ENCODE measurements around the gene MEIOSIN.
"Not testable (repeated sequence)": the region's sequence is repeated elsewhere in the genome, so short reads cannot be mapped to it uniquely, and the experiment has no call there.

Gene MEIOSIN

GRCh38 chr19:45711851-45712698 is 21.2 kb upstream of the MEIOSIN start:
- Mint-ChIP-seq H3K27me3 (no peaks in the 10 kb centered on the region), H3K9me3 (no peaks in the 10 kb centered on the region), H3K27ac (ENCODE audit: low read depth) (no peak overlapping the region), H3K4me3 (no peak overlapping the region), H3K36me3 (ENCODE audit: insufficient read depth) (peaks cover 15% of the 10 kb centered on the region), H3K4me1 (peaks cover 25% of the 10 kb centered on the region)
- ATAC-seq (replicated peaks; ENCODE audit: extremely low read depth, poor library complexity, severe bottlenecking) (no peak), DNase-seq (ENCODE audit: low spot score in 2 of 2) (no peak)

DNA sequence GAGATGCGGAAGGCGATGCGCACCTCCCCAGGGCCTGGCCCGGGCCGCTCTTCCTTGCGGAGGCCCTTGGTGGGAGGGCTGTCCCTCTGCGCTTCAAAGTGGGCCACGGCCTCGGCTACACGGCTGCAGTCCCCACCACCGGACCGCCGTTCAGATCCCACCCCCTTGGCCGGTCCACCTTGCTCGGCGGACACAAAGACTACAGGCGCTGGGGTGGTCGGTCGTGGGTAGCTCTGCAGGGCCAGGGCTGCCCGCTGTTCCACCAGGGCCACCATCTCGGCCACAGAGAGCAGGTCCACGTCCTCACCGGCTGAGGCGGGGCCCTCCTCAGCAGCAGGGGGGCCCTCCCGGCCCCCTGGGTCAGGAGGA is 20.6 kb upstream of the MEIOSIN start:
- no peak overlapping the region for H3K27ac Mint-ChIP-seq (ENCODE audit: low read depth)
- no peak overlapping the region for H3K4me3 Mint-ChIP-seq
- DNase-seq (ENCODE audit: low spot score in 2 of 2), result no peak
- H3K27me3 Mint-ChIP-seq, result no peaks in the 10 kb centered on the region
- ATAC-seq (replicated peaks; ENCODE audit: extremely low read depth, poor library complexity, severe bottlenecking), result no peak
- H3K9me3 Mint-ChIP-seq, result no peaks in the 10 kb centered on the region
- peaks cover 19% of the 10 kb centered on the region for H3K36me3 Mint-ChIP-seq (ENCODE audit: insufficient read depth)
- peaks cover 30% of the 10 kb centered on the region for H3K4me1 Mint-ChIP-seq

GRCh38 chr19:45713141-45713540 is 20.1 kb upstream of the MEIOSIN start:
- ATAC-seq (replicated peaks; ENCODE audit: extremely low read depth, poor library complexity, severe bottlenecking) (no peak), DNase-seq (ENCODE audit: low spot score in 2 of 2) (no peak)
- Mint-ChIP-seq H3K27ac (ENCODE audit: low read depth) (no peak overlapping the region), H3K4me3 (no peak overlapping the region), H3K9me3 (no peaks in the 10 kb centered on the region), H3K4me1 (peaks cover 33% of the 10 kb centered on the region), H3K27me3 (no peaks in the 10 kb centered on the region), H3K36me3 (ENCODE audit: insufficient read depth) (peaks cover 19% of the 10 kb centered on the region)

- H3K9me3 Mint-ChIP-seq, result no peaks in the 10 kb centered on the region
- H3K27ac Mint-ChIP-seq (ENCODE audit: low read depth), result no peak overlapping the region
Observed at GRCh38 chr19:45715139-45715538, 18.1 kb upstream of the MEIOSIN start.

DNA sequence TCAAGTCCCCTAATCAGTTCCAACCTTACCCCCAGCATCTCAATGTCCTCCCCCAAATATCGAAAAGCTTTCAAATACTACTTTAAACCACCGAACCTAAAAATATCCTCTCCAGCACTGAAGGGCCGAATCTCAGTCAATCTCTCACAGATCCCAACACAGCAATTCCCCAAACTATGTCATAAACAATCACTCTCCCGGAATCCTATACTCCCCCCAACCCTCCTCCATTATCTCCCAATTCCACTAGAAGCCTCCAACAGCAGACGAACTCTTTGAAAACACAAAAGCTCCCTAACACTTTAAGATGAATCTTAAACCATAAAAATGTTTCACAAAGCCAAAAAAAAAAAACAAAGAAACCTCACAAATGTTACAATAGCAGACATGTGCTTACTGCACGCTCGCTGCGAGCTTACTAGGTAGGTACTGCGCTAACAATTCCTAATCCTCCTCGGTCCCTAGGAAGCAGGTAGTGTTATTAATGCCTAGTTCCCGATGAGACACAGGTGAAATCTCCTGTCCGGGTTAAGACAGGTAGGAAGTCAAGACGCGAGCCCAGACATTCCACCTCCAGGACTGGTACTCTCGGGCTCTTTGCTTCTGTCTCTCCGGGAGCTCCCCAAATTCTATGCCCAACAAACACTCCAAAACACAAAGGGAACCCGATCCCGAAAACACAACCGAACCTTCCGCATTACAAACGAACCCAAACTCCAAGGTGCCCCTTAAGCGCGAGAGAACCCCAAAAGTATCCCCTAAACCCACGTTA is 16.7 kb upstream of the MEIOSIN start:
- Mint-ChIP-seq H3K4me1 (peaks cover 30% of the 10 kb centered on the region), H3K36me3 (ENCODE audit: insufficient read depth) (peaks cover 12% of the 10 kb centered on the region), H3K9me3 (no peaks in the 10 kb centered on the region), H3K4me3 (peak overlapping the region; percentile 94), H3K27ac (ENCODE audit: low read depth) (peak overlapping the region; percentile 87), H3K27me3 (no peaks in the 10 kb centered on the region)
- DNase-seq (ENCODE audit: low spot score in 2 of 2), result no peak
- no peak for ATAC-seq (replicated peaks; ENCODE audit: extremely low read depth, poor library complexity, severe bottlenecking)

More at GRCh38 chr19:45715139-45715538, 18.1 kb upstream of the MEIOSIN start:
- Mint-ChIP-seq H3K27me3 (no peaks in the 10 kb centered on the region), H3K36me3 (ENCODE audit: insufficient read depth) (peaks cover 19% of the 10 kb centered on the region), H3K4me1 (peaks cover 40% of the 10 kb centered on the region), H3K4me3 (no peak overlapping the region)
- DNase-seq (ENCODE audit: low spot score in 2 of 2) (no peak), ATAC-seq (replicated peaks; ENCODE audit: extremely low read depth, poor library complexity, severe bottlenecking) (no peak)

GRCh38 chr19:45717131-45717982 is 15.9 kb upstream of the MEIOSIN start:
- Mint-ChIP-seq H3K27ac (ENCODE audit: low read depth) (peak overlapping the region; percentile 87), H3K4me3 (peak overlapping the region; percentile 94), H3K4me1 (peaks cover 30% of the 10 kb centered on the region), H3K36me3 (ENCODE audit: insufficient read depth) (peaks cover 17% of the 10 kb centered on the region), H3K27me3 (no peaks in the 10 kb centered on the region), H3K9me3 (no peaks in the 10 kb centered on the region)
- peak; percentile 98 for ATAC-seq (replicated peaks; ENCODE audit: extremely low read depth, poor library complexity, severe bottlenecking)
- peak; percentile 91 to 97 for DNase-seq (ENCODE audit: low spot score in 2 of 2)

DNA sequence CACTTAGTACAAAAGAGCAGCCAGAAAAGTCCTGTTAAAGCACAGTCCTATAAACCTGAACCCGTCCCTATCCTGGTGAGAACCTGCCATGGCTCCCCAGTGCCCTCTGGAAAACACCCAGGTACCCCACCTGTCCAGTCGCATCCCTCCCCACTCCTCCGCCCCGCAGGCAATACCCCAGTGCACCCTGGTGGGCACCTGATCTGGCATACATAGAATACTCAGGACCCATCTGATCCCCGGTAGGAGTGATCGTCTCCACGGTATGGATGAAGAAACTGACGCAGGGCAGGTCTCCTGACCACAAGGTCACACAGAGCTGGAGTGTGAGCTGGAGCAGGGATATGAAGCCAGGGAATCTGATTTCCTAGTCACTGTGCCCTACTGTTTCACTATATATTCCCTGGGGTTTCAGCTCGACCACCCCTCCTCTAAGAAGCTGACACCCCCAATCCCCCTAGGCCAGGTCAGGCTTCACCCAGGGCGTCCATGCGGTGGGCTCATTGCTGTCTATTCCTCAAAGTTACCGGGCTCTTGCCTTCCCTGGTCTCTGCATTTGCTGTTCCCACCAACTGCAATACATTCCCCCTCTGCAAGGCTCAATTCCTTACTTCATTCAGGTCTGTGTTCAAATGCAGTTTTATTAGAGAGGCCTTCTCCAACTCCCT is 15.1 kb upstream of the MEIOSIN start:
- no peak for ATAC-seq (replicated peaks; ENCODE audit: extremely low read depth, poor library complexity, severe bottlenecking)
- DNase-seq (ENCODE audit: low spot score in 2 of 2), result no peak
- Mint-ChIP-seq H3K4me1 (peaks cover 30% of the 10 kb centered on the region), H3K4me3 (peak overlapping the region; percentile 94), H3K27me3 (no peaks in the 10 kb centered on the region), H3K36me3 (ENCODE audit: insufficient read depth) (peaks cover 18% of the 10 kb centered on the region), H3K27ac (ENCODE audit: low read depth) (peak overlapping the region; percentile 87), H3K9me3 (no peaks in the 10 kb centered on the region)

GRCh38 chr19:45720065-45720464 is 13.2 kb upstream of the MEIOSIN start:
- H3K9me3 Mint-ChIP-seq; H3K27me3 Mint-ChIP-seq; H3K27ac Mint-ChIP-seq (ENCODE audit: low read depth): not testable (repeated sequence)

GRCh38 chr19:45728683-45729082 is 4.6 kb upstream of the MEIOSIN start:
- H3K4me1 Mint-ChIP-seq, result peaks cover 34% of the 10 kb centered on the region
- peaks cover 15% of the 10 kb centered on the region for H3K36me3 Mint-ChIP-seq (ENCODE audit: insufficient read depth)
- not testable (repeated sequence) for DNase-seq (ENCODE audit: low spot score in 2 of 2); ATAC-seq (replicated peaks; ENCODE audit: extremely low read depth, poor library complexity, severe bottlenecking); H3K9me3 Mint-ChIP-seq; H3K27me3 Mint-ChIP-seq; H3K27ac Mint-ChIP-seq (ENCODE audit: low read depth)
- H3K4me3 Mint-ChIP-seq, result peak overlapping the region; percentile 91

More at GRCh38 chr19:45720065-45720464, 13.2 kb upstream of the MEIOSIN start:
- ATAC-seq (replicated peaks; ENCODE audit: extremely low read depth, poor library complexity, severe bottlenecking); H3K4me3 Mint-ChIP-seq; DNase-seq (ENCODE audit: low spot score in 2 of 2): not testable (repeated sequence)
- Mint-ChIP-seq H3K4me1 (peaks cover 37% of the 10 kb centered on the region), H3K36me3 (ENCODE audit: insufficient read depth) (peaks cover 24% of the 10 kb centered on the region)

DNA sequence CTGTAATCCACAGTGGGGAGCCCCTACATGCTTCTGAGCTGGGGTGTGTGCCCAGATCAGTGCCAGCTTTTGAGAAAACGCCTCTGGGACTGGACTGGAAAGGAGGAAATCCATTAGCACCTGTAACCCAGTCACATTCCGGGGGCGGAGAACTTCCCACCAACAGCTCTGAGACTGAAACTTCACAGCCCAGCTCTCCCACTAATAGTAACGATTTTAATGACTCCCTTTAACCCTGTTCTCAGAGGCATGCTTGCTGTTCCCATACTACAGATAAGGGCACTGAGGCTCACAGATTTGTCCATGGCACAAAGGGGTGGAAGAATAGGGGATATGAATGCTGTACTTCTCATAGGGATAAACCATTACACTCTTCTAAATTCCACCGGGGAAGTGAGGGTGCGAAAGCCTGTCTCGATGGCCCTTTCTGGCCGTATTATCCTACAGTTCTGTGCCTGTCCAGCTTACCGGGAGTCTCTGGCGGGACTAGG is 3.4 kb upstream of the MEIOSIN start:
- H3K27me3 Mint-ChIP-seq, result no peaks in the 10 kb centered on the region
- no peaks in the 10 kb centered on the region for H3K9me3 Mint-ChIP-seq
- H3K4me1 Mint-ChIP-seq, result peaks cover 28% of the 10 kb centered on the region
- H3K36me3 Mint-ChIP-seq (ENCODE audit: insufficient read depth), result peaks cover 11% of the 10 kb centered on the region
- no peak for ATAC-seq (replicated peaks; ENCODE audit: extremely low read depth, poor library complexity, severe bottlenecking)
- H3K27ac Mint-ChIP-seq (ENCODE audit: low read depth), result peak overlapping the region; percentile 95
- DNase-seq (ENCODE audit: low spot score in 2 of 2), result no peak
- H3K4me3 Mint-ChIP-seq, result peak overlapping the region; percentile 91

DNA sequence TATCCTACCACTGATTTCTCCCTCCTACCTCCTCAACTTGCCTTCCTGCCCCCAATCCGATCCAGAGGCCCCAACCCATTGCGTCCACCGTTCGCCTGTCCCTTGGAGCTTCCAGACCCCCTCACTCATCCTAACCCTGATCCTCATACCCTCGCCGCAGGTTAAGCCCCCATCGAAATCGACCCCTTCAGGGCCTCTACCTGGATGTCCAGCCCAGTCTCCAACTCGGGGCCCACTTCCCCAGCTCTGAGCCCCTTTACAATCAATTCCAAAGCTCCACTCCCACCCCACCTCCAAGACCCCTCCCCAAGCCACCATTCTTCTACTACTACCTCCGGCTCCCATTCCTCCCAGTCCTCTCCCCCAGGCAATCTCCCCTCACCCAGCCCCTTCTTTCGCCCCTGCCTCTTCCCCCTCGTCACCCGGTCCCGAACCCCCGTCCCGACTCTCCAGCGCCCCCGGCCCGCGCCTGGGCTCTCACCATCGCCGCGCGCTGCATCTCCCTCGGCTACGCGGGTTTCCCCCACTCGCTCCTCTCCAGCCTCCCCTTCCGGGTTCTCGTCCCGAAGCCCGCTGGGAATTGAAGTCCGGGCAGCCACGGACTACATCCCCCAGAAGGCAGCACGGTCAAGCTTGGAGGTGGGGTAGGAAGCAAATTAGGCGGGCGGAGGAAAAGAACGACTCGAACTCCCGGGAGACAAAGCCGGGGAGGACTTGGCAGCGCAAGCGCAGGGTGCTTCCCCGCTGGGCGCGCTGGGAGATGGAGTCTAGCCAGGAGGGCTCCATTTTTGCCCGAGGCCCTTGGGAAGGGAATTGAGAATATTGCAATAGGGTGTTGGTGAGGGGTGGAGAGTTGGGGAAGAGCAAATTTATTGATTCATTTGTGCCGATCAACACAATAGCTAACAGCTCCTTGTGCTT is 2.6 kb upstream of the MEIOSIN start, which contains the start of gene FBXO46:
TSS of gene FBXO46 (minus strand) at position 529 of the 921 bp plus-strand sequence. CDS start 17,401 bp downstream, outside the sequence.
- ATAC-seq (replicated peaks; ENCODE audit: extremely low read depth, poor library complexity, severe bottlenecking) (peak; percentile 100), DNase-seq (ENCODE audit: low spot score in 2 of 2) (peak; percentile 81 to 86)
- Mint-ChIP-seq H3K27me3 (no peaks in the 10 kb centered on the region), H3K4me1 (peaks cover 28% of the 10 kb centered on the region), H3K27ac (ENCODE audit: low read depth) (peak within 1 kb of the TSS; percentile 95), H3K36me3 (ENCODE audit: insufficient read depth) (peaks cover 11% of the 10 kb centered on the region), H3K9me3 (no peaks in the 10 kb centered on the region), H3K4me3 (peak within 1 kb of the TSS; percentile 91)
